Neural progenitor cell (in vitro differentiated cells): ENCODE measurements around the gene RTN1. TPM values are rescaled to one million over a fixed set of nuclear protein-coding genes. Genes with fewer than 3 reads are reported as not detected.

Source experiments
- DNase-seq: peaks from one replicate; pipeline ENCODE4 v3.0.0-alpha.2; 2016; ENCODE audit warnings: low spot score
- H2AFZ ChIP-seq: fragments of 200-600 bp; sonication (generic); replicated peaks from 2 replicates; pipeline ENCODE4 v1.6.1; 2016; ENCODE audit warnings: antibody characterized with exemption
- H3F3A ChIP-seq: fragments of 200-600 bp; sonication (generic); 2 replicates; pipeline ENCODE4 v1.6.1; 2016; ENCODE audit warnings: antibody characterized with exemption, low read depth
- H3K27ac ChIP-seq: fragments of 200-600 bp; sonication (generic); 2 replicates; pipeline ENCODE4 v1.5.1; 2016; ENCODE audit warnings: mild to moderate bottlenecking
- H3K27me3 ChIP-seq: fragments of 200-600 bp; sonication (generic); 2 replicates; pipeline ENCODE4 v1.6.1; 2016; ENCODE audit warnings: mild to moderate bottlenecking, moderate library complexity
- H3K36me3 ChIP-seq: fragments of 200-600 bp; sonication (generic); 2 replicates; pipeline ENCODE4 v1.5.1; 2016
- H3K4me1 ChIP-seq: fragments of 200-600 bp; sonication (generic); 2 replicates; pipeline ENCODE4 v1.6.1; 2016; ENCODE audit warnings: mixed run types
- H3K4me2 ChIP-seq: fragments of 200-600 bp; sonication (generic); 2 replicates; pipeline ENCODE4 v1.6.1; 2016
- H3K4me3 ChIP-seq: fragments of 200-600 bp; sonication (generic); 2 replicates; pipeline ENCODE4 v1.5.1; 2016
- H3K79me2 ChIP-seq: fragments of 200-600 bp; sonication (generic); 2 replicates; pipeline ENCODE4 v1.6.1; 2016; ENCODE audit warnings: low read depth
- H3K9ac ChIP-seq: fragments of 200-600 bp; sonication (generic); 2 replicates; pipeline ENCODE4 v1.6.1; 2016
- H3K9me3 ChIP-seq: fragments of 200-600 bp; sonication (generic); 2 replicates; pipeline ENCODE4 v1.5.1; 2016; ENCODE audit warnings: low read depth
- H4K20me1 ChIP-seq: fragments of 200-600 bp; sonication (generic); 2 replicates; pipeline ENCODE4 v1.6.1; 2016; ENCODE audit warnings: low read depth
- H3K27ac Mint-ChIP-seq: 3 replicates; pipeline ENCODE4 v1.8.0; 2021; ENCODE audit warnings: mixed read lengths
- H3K27me3 Mint-ChIP-seq: 2 replicates; pipeline ENCODE4 v1.8.0; 2022; ENCODE audit warnings: low read depth, mild to moderate bottlenecking, inconsistent platforms, moderate library complexity, mixed read lengths; ENCODE audit not compliant: insufficient read depth
- H3K36me3 Mint-ChIP-seq: 3 replicates; pipeline ENCODE4 v1.8.0; 2021; ENCODE audit warnings: mixed read lengths
- H3K4me1 Mint-ChIP-seq: 3 replicates; pipeline ENCODE4 v1.8.0; 2021; ENCODE audit warnings: mixed read lengths
- H3K4me3 Mint-ChIP-seq: 3 replicates; pipeline ENCODE4 v1.8.0; 2021; ENCODE audit warnings: mild to moderate bottlenecking, moderate library complexity, mixed read lengths
- H3K9me3 Mint-ChIP-seq: 3 replicates; pipeline ENCODE4 v1.8.0; 2020; ENCODE audit warnings: mixed read lengths
- EZH2 ChIP-seq: fragments of 200-600 bp; sonication (generic); IDR thresholded peaks from 2 replicates; pipeline ENCODE4 v1.6.1; 2017; ENCODE audit warnings: antibody characterized with exemption, mild to moderate bottlenecking, moderate library complexity
- EZH2phosphoT487 ChIP-seq: fragments of 200-600 bp; sonication (generic); IDR thresholded peaks from 2 replicates; pipeline ENCODE4 v1.6.1; 2017; ENCODE audit warnings: antibody characterized with exemption
- total RNA-seq: library from RNA; depleted of rRNA; stranded (reverse); fragments of >200 nt; gene quantifications from 2 replicates; pipeline ENCODE4 v1.2.3, GENCODE V29; 2015; ENCODE audit warnings: low replicate concordance
- TF ChIP-seq, protein P1 (sequence below): fragments of 200-600 bp; sonication (generic); IDR thresholded peaks from 2 replicates; pipeline ENCODE4 v1.5.1; 2017; ENCODE audit warnings: antibody characterized with exemption, mild to moderate bottlenecking

Gene RTN1
- total RNA-seq, 1 donor from 2014 or later, result 7.7 TPM

DNA sequence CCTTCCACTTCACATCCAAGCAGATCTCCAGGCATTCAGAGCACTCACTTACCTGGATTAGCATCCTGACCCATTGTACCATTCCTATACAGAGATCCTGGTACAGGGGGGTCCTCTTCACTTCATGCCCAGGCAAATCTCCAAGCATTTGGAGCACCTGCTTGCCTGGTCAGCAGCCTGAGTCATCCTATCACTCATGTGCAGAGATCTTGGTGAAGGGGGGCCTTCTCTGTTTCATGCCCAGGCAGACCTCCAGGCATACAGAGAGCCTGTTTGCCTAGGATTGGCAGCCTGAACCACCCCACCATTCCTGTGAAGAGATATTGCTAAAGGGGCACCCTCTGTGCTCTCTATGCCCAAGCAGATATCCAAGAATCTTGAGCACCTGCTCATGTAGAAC lies 182.9 kb downstream of the RTN1 start:
- Mint-ChIP-seq H3K36me3 (no peaks in the 10 kb centered on the region), H3K9me3 (peaks cover 3% of the 10 kb centered on the region), H3K4me3 (no peak overlapping the region), H3K27ac (no peak overlapping the region), H3K27me3 (peaks cover 2% of the 10 kb centered on the region), H3K4me1 (no peaks in the 10 kb centered on the region)
- no peak for DNase-seq
- no peaks in the 10 kb centered on the region for H3K36me3 ChIP-seq
- H3K4me1 ChIP-seq, result peaks cover 15% of the 10 kb centered on the region
- H3K27ac ChIP-seq, result no peak overlapping the region
- H3F3A ChIP-seq, result peaks cover 1% of the 10 kb centered on the region
- TF ChIP-seq, protein P1, sequence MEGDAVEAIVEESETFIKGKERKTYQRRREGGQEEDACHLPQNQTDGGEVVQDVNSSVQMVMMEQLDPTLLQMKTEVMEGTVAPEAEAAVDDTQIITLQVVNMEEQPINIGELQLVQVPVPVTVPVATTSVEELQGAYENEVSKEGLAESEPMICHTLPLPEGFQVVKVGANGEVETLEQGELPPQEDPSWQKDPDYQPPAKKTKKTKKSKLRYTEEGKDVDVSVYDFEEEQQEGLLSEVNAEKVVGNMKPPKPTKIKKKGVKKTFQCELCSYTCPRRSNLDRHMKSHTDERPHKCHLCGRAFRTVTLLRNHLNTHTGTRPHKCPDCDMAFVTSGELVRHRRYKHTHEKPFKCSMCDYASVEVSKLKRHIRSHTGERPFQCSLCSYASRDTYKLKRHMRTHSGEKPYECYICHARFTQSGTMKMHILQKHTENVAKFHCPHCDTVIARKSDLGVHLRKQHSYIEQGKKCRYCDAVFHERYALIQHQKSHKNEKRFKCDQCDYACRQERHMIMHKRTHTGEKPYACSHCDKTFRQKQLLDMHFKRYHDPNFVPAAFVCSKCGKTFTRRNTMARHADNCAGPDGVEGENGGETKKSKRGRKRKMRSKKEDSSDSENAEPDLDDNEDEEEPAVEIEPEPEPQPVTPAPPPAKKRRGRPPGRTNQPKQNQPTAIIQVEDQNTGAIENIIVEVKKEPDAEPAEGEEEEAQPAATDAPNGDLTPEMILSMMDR, result no peak
- TF ChIP-seq EZH2phosphoT487, result no peak
- TF ChIP-seq EZH2, result no peak
- no peak overlapping the region for H3K4me3 ChIP-seq
- H4K20me1 ChIP-seq, result no peaks in the 10 kb centered on the region
- H2AFZ ChIP-seq, result no peak overlapping the region
- no peaks in the 10 kb centered on the region for H3K9me3 ChIP-seq
- H3K27me3 ChIP-seq, result no peaks in the 10 kb centered on the region
- no peak overlapping the region for H3K9ac ChIP-seq
- H3K4me2 ChIP-seq, result no peak overlapping the region
- no peaks in the 10 kb centered on the region for H3K79me2 ChIP-seq

DNA sequence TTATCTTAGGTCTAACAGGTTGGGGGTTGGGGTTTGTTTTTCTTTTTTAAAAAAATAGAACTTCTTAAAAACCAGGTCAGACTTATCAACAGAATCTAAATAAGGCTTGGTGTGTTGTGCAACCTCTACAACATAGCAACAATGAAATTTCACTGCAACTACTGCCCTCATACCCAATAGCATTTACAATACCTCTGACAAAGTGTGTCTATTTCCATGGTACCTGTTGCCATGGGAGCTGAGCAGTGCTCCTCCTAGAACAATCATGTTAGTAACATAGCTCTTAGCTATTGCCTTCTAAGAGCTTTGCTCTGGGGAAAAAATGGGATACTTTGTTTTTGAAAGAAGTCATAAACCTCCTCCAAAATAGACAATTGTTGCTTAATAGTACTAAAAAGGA lies 190.7 kb downstream of the RTN1 start:
- H3K4me1 ChIP-seq, result peaks cover 27% of the 10 kb centered on the region
- peak overlapping the region; percentile 84 for H3K27ac Mint-ChIP-seq
- TF ChIP-seq EZH2 (no peak), EZH2phosphoT487 (no peak)
- TF ChIP-seq, protein P1, result no peak
- H3K4me1 Mint-ChIP-seq, result peaks cover 25% of the 10 kb centered on the region
- H2AFZ ChIP-seq, result no peak overlapping the region
- no peaks in the 10 kb centered on the region for H4K20me1 ChIP-seq
- peak overlapping the region; percentile 25 for H3K4me3 Mint-ChIP-seq
- H3K79me2 ChIP-seq, result no peaks in the 10 kb centered on the region
- H3K4me2 ChIP-seq, result peak overlapping the region; percentile 43
- H3K27me3 Mint-ChIP-seq, result no peaks in the 10 kb centered on the region
- no peaks in the 10 kb centered on the region for H3K9me3 Mint-ChIP-seq
- no peaks in the 10 kb centered on the region for H3K36me3 Mint-ChIP-seq
- H3K9me3 ChIP-seq, result no peaks in the 10 kb centered on the region
- H3K9ac ChIP-seq, result no peak overlapping the region
- H3K36me3 ChIP-seq, result no peaks in the 10 kb centered on the region
- H3K27ac ChIP-seq, result no peak overlapping the region
- H3K27me3 ChIP-seq, result no peaks in the 10 kb centered on the region
- no peak overlapping the region for H3K4me3 ChIP-seq
- DNase-seq, result peak; percentile 49
- H3F3A ChIP-seq, result peaks cover 3% of the 10 kb centered on the region

DNA sequence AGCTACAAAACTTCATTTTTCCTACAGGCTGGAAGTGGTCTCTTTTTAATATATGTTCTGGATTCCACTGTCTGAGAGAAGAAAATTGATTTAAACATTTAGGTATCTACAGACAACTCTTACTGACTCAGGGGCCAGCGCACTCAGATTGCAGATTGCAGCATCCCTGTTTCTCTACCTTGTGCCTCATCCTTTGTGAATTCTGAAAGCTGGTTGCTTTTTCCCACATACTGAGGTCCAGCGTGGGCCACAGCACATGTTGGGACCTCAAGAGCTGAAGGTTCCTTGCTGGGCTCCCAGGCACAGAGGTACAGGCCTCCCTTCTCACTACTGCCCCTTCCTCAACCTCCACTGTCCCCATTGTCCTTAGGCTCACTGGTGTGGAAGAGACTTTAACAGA lies 192.2 kb downstream of the RTN1 start:
- H3K36me3 ChIP-seq, result no peaks in the 10 kb centered on the region
- H3K9ac ChIP-seq, result no peak overlapping the region
- no peak overlapping the region for H3K27ac ChIP-seq
- H3K4me1 ChIP-seq, result peaks cover 17% of the 10 kb centered on the region
- H3F3A ChIP-seq, result peaks cover 3% of the 10 kb centered on the region
- no peaks in the 10 kb centered on the region for H3K36me3 Mint-ChIP-seq
- H2AFZ ChIP-seq, result no peak overlapping the region
- H3K9me3 Mint-ChIP-seq, result no peaks in the 10 kb centered on the region
- no peaks in the 10 kb centered on the region for H3K27me3 Mint-ChIP-seq
- peaks cover 25% of the 10 kb centered on the region for H3K4me1 Mint-ChIP-seq
- no peak overlapping the region for H3K4me3 ChIP-seq
- TF ChIP-seq EZH2phosphoT487 (no peak), EZH2 (no peak)
- TF ChIP-seq, protein P1, result no peak
- H4K20me1 ChIP-seq, result no peaks in the 10 kb centered on the region
- no peaks in the 10 kb centered on the region for H3K9me3 ChIP-seq
- H3K4me2 ChIP-seq, result no peak overlapping the region
- H3K27me3 ChIP-seq, result no peaks in the 10 kb centered on the region
- H3K79me2 ChIP-seq, result no peaks in the 10 kb centered on the region
- H3K27ac Mint-ChIP-seq, result peak overlapping the region; percentile 93
- DNase-seq, result no peak
- H3K4me3 Mint-ChIP-seq, result no peak overlapping the region
